GM19468 (cell line): ENCODE results near the gene VPS16.

Source experiments
- ATAC-seq: cut with Tn5 transposase; IDR thresholded peaks from one replicate; pipeline ENCODE4 v1.9.1; 2021; ENCODE audit warnings: mild to moderate bottlenecking, moderate library complexity, moderate number of reproducible peaks; ENCODE audit not compliant: unreplicated experiment; ENCODE audit errors: extremely low read depth

The VPS16 gene

GRCh38 chr20:2840138-2840966 lies at the start of gene VPS16, which contains the start of gene PCED1A:
VPS16 (plus strand) TSS chr20:2840745; CDS start chr20:2840775, 30 bp downstream.
PCED1A (minus strand) TSS chr20:2840655; CDS start chr20:2839912, 743 bp downstream.
- peak; percentile 76 for ATAC-seq

DNA sequence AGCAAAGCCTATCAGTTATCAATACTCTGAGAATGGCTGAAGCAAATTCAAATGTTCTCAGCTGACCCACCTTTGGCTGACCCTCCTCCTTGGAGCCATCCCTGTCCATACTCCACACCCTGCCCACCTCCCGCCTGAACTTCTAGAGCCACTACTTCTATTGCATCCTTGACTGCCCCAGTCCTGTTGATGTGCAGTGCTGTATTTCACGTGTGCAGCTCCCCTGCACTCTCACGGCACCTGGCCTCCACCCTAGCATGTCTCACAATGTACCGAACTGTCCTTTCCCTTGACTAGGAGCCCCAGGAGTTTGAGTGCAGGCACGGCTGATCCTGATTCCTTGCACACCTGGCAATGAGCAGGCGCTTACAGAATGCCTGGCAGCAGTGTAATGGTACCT lies 47.1 kb upstream of the VPS16 start:
- ATAC-seq, result no peak

DNA sequence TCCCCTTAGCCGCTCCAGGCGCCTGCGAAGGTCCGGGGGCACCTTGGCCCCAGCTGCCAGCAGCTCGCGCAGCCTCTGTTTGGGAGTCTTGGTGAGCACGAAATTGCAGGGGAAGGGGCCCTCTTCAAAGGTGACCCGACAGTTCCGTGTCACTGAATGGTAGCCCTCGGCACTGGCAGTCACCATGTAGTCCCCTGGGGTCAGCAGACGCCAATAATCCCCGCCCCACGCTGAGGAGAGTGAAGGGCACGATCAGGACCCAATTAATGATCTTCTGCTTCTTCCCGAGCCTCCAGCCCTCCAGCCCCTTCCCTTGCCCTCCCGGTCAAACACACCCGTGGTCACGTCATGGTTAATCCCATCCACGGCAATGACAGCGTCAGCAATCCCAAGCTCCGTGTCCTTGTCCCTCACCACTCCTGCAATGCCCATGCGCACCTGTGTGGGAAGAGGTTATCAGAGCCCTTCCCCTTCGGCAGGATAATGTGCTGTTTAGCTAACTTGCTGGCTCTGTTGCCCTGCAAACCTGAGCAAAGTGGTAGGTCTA lies 46.3 kb upstream of the VPS16 start:
- ATAC-seq, result no peak

DNA sequence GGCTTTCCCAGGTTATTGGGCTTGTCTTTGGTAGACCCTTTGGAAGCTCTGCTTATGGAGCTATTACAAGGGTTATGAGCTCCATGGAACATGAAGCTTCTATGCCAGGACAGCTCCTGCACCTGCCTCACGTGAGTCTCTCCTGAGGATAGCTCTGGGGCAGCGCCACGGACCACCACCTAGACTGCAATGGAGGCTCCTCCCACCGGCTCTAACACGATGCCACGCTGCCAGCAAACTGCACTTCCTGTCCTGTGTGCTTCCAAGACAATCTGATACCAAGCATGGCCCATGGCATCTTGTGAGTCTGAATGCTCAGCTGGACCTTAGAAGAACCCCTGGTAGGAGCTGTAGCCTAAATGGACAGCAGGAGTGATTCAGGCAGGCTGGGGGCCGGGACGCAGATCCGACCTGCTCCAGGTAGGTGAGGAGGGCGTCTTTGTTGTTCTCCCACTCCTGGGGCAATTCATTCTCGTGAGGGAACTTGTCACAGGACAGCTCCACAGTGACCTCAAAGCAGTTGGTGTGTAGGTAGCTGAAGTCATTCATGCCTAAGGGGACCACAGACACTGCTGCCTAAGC lies 45.6 kb upstream of the VPS16 start:
- no peak for ATAC-seq

GRCh38 chr20:2795451-2795850 lies 45.1 kb upstream of the VPS16 start:
- ATAC-seq, result no peak

DNA sequence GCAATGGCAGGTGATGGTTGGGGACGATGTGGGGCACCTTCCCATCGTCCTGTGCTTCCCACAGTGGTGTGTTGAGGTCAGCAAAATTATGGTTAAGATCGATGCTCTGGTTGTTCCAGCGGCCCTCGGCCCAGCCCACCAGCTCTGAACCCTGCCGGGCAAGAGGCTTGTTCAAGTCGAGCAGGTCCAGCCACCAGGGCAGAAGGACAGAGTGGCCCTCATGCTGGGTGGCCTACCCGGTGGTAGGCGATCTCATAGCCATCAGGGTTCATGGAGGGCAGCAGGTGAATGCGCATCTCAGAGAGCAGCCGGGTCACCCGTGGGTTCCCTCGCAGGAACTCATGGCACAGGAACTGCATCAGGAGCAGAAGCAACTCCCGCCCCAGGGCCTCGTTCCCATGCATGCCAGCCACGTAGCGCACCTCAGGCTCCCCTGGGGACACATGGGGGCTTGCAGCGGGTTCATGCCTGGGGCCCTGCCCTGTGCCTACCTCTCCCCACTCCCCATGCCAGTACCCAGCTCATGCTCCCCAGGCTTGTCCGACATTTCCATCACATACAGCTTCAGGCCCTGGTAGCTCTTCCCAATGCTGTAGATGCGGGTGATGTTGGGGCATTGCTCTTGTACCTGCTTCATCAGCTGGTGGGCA lies 44.4 kb upstream of the VPS16 start:
- ATAC-seq, result no peak

DNA sequence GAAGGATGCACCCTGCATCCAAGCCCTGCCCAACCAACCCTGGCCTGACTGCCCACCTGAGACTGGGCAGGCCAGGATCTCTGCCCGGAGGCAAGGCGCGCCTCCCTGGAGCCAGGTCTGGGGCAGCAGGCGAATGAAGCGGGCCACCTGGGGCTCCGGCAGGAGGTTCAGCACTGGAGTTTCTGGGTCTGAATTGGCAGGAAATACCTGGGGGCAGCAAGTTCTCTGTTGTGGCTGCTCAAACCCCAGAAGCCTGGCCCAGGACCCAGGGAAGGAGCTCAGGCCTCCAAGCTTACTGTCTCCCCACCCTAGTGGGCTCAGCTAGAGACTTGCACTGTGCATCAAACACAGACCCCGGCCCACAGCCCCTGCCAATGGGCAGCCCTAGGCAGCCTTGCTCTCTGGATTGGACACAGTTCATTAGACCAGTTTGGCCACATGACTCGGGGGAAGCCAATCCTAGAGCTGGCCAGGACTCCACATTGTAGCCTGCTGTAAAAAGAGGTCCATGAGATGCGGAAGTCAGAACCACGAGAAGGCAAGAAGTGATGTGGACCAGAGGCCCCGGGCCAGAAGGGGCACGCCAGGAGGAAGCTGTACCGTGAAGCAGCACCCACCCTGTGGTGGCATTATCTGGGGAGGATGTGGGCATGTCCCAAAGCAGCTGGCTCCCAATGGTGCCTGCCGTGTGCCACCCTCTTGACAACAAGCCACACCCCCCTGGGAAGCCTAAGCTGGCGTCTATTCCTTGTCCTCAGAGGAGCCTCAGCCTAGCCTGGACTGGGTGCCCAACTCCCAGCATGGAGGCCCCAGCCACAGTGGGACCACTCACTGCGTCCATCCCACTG lies 43.2 kb upstream of the VPS16 start:
- ATAC-seq, result no peak

GRCh38 chr20:2798095-2798805 lies 42.3 kb upstream of the VPS16 start:
- no peak for ATAC-seq

- no peak for ATAC-seq
Observed at GRCh38 chr20:2798814-2799213, 41.7 kb upstream of the VPS16 start.

DNA sequence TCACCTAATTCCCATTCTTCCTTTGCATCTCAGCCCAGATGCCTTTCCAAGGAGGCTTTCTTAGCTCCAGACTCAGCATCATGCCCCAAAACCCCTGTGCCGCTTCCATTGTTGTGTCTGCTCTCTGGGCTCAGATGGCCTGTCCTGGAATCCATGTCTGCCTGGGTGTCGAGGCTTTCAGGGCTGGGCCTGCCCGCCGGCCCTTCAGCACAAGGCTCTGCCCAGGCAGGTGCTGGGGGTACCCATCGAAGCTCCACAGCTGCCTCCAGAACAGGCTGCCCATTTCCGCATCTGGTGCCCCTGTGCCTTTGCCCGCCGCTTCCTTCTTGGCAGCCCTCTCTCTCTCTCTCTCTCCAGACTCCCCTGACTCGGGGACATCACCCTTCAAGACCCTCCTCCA lies 41.3 kb upstream of the VPS16 start:
- ATAC-seq, result no peak

DNA sequence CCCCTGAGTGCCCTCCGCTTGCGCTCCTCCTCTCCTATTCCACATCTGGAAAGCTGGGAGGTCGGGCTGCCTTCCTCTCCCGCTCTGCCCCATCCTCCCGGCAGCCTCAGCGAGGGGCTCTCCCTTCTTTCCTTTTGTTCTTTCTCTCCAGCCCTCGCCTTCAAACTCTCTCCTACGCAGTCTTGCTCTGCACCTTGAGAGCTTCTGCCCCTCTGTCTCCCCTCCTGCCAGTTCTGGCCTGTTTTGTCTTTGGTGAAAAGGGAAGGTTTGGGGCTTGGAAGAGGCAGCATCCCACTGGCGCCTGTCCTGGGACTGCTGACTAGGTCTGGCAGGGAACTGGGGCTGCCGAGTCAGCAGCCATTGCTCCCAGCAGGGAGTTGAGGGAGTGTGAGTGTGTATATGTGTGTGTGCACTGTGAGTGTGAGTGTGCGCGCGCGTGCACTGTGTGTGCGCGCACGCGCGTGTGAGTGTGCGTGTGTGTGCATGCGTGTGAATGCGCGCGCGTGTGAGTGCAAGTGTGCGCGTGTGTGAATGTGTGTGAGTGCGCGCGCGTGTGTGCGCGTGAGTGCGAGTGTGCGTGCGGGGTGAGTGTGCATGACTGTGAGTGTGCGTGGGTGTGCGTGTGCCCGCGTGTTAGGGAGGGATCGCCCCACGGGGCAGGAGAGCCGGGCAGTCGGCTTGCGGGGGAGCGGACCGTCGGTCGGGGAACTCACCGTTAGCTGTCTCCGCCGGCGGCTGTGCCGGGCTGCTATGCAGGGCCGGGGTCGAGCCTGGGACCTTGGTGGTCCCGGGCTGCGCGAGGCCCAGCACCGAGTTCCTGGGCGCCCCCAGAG lies 40.6 kb upstream of the VPS16 start:
- ATAC-seq, result no peak

- ATAC-seq, result no peak
Observed at GRCh38 chr20:2800521-2801285, 39.8 kb upstream of the VPS16 start, which contains the start of gene CPXM1. CPXM1 (minus strand) TSS chr20:2800627; CDS start chr20:2800572, 55 bp downstream.

GRCh38 chr20:2801286-2801728 lies 39.2 kb upstream of the VPS16 start:
- no peak for ATAC-seq

GRCh38 chr20:2804041-2804828 lies 36.3 kb upstream of the VPS16 start:
- no peak for ATAC-seq

DNA sequence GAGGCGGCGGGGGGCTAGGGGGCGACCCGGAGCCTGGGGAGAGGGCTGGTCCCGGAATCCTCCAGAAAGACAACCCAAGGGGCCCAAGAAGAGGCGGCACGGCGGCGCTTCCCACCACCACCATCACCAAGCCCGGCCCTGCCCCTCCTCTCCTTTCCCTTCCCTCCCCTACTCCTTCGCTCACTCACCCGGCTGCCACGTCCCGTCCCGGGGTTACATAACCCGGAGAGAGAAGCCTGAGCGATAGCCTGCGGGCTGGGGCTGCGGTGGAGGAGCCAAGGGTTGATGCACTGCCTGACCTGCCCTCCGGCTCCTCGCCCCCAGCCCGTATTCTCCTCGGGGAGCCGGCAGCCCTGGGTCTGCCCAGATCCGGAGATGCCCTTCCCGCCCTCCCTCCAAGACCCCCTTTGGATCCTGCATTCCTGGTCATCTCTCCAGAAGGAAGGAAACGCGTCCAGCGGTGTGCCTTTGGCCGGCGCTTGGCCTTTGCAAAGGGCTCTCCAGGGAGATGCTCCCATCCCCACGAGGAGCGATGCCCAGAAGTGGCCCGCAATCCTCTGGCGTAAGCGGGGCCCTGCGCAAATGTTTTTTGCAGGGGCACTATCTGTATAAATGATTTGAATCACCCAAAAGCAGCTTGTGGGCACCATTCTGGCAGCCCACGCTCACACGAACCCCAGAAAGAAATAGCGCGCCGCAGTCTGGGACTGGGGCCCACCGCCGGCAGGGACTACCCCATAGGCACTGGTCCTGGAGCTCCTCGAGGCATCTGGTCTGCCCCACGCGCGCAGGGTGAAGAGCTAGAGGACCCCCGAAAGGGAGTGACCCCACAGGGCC lies 35.5 kb upstream of the VPS16 start:
- no peak for ATAC-seq
